PC-3 (cell line): Measurements from ENCODE around the gene GPR107. TPM values are rescaled to one million over a fixed set of nuclear protein-coding genes. Genes with fewer than 3 reads are reported as not detected.

ENCODE experiments used
- ATAC-seq: fragments of 200-7000 bp; cut with Tn5 transposase; 2 replicates; pipeline ENCODE4 v1.9.1; 2020; ENCODE audit warnings: mild to moderate bottlenecking, moderate library complexity
- BruUV-seq: library from RNA; stranded (reverse); fragments of 400-500 nt; replicated peaks from 2 replicates; lab custom pipeline; 2021; lab: Mats Ljungman, UMichigan
- CTCF ChIA-PET: fragments of 300-600 bp; sonication (Branson Sonifier 250); formaldehyde crosslinking; loops from one replicate; lab custom pipeline; 2022; ENCODE audit warnings: antibody characterized with exemption; lab: Charles Lee
- POLR2A ChIA-PET: fragments of 300-600 bp; sonication (Branson Sonifier 250); formaldehyde crosslinking; loops from one replicate; lab custom pipeline; 2022; ENCODE audit warnings: antibody characterized with exemption; ENCODE audit not compliant: unreplicated experiment; lab: Charles Lee
- DNase-seq: peaks from one replicate; pipeline ENCODE4 v3.0.0-alpha.2; 2015
- H2AFZ ChIP-seq: fragments of 300-600 bp; sonication (generic); 2 replicates; pipeline ENCODE4 v1.6.0; 2016; ENCODE audit warnings: antibody characterized with exemption, low read length
- H3F3A ChIP-seq: fragments of 300-600 bp; sonication (generic); one replicate; pipeline ENCODE4 v1.6.0; 2017; ENCODE audit warnings: antibody characterized with exemption, low read length, control low read depth, mild to moderate bottlenecking; ENCODE audit not compliant: unreplicated experiment
- H3K27ac ChIP-seq: fragments of 300-600 bp; sonication (generic); 2 replicates; pipeline ENCODE4 v1.5.1; 2016; ENCODE audit warnings: mild to moderate bottlenecking, low read length
- H3K27me3 ChIP-seq: fragments of 300-600 bp; sonication (generic); 2 replicates; pipeline ENCODE4 v1.6.1; 2016; ENCODE audit warnings: low read length, mixed read lengths
- H3K36me3 ChIP-seq: fragments of 300-600 bp; sonication (generic); 2 replicates; pipeline ENCODE4 v1.6.1; 2016; ENCODE audit warnings: low read depth, mixed run types, low read length, mixed read lengths
- H3K4me1 ChIP-seq: fragments of 300-600 bp; sonication (generic); 2 replicates; pipeline ENCODE4 v1.5.1; 2016; ENCODE audit warnings: low read length; ENCODE audit not compliant: insufficient read depth
- H3K4me2 ChIP-seq: fragments of 300-600 bp; sonication (generic); 2 replicates; pipeline ENCODE4 v1.6.0; 2016; ENCODE audit warnings: low read length
- H3K4me3 ChIP-seq: fragments of 300-600 bp; sonication (generic); 2 replicates; pipeline ENCODE4 v1.5.1; 2016; ENCODE audit warnings: mild to moderate bottlenecking, low read length, mixed read lengths
- H3K79me2 ChIP-seq: fragments of 300-600 bp; sonication (generic); 2 replicates; pipeline ENCODE4 v1.6.1; 2017; ENCODE audit warnings: low read length, mixed read lengths
- H3K9ac ChIP-seq: fragments of 300-600 bp; sonication (generic); 2 replicates; pipeline ENCODE4 v1.6.0; 2016; ENCODE audit warnings: mild to moderate bottlenecking, low read length
- H3K9me2 ChIP-seq: fragments of 300-600 bp; sonication (generic); replicated peaks from 2 replicates; pipeline ENCODE4 v1.6.1; 2016; ENCODE audit warnings: mixed run types, low read length, mixed read lengths
- H3K9me3 ChIP-seq: fragments of 300-600 bp; sonication (generic); 2 replicates; pipeline ENCODE4 v1.6.1; 2016; ENCODE audit warnings: low read length, mixed read lengths
- H4K20me1 ChIP-seq: fragments of 300-600 bp; sonication (generic); 2 replicates; pipeline ENCODE4 v1.6.1; 2016; ENCODE audit warnings: low read length, mixed read lengths
- CTCF ChIP-seq: fragments of 300-600 bp; sonication (generic); conservative IDR thresholded peaks from 2 replicates; pipeline ENCODE4 v1.5.1; 2017; ENCODE audit warnings: antibody characterized with exemption, low read depth, mild to moderate bottlenecking, low read length
- EZH2 ChIP-seq: fragments of 300-600 bp; sonication (generic); IDR thresholded peaks from one replicate; pipeline ENCODE4 v1.6.1; 2017; ENCODE audit warnings: antibody characterized with exemption, mild to moderate bottlenecking, low read length; ENCODE audit not compliant: unreplicated experiment
- EZH2phosphoT487 ChIP-seq: fragments of 300-600 bp; sonication (generic); IDR thresholded peaks from 2 replicates; pipeline ENCODE4 v1.6.1; 2018; ENCODE audit warnings: mild to moderate bottlenecking, antibody characterized with exemption, low read length, borderline replicate concordance
- intact Hi-C: fragments of 100-400 bp; cut with micrococcal nuclease; formaldehyde crosslinking; loops from 2 replicates; pipeline ENCODE4 v1.9.0; 2023
- total RNA-seq: library from RNA; depleted of rRNA; stranded (reverse); fragments of >200 nt; gene quantifications from 2 replicates; pipeline ENCODE4 v1.2.3, GENCODE V29; 2014

The GPR107 gene
- total RNA-seq, 1 experiment from 2014 or later, result 11.4 TPM

- no peaks in the 10 kb centered on the region for H3K9me3 ChIP-seq
- ATAC-seq, result no peak
- no peaks in the 10 kb centered on the region for H3K36me3 ChIP-seq
- H3K27ac ChIP-seq, result no peak overlapping the region
- no peak for TF ChIP-seq EZH2
- TF ChIP-seq EZH2phosphoT487, result no peak
- no peak for TF ChIP-seq CTCF
- ChIA-PET POLR2A (no interaction called here), CTCF (no interaction called here)
- BruUV-seq, result no TSS peak
- H3K27me3 ChIP-seq, result no peaks in the 10 kb centered on the region
- DNase-seq, result no peak
- H3K9me2 ChIP-seq, result no peaks in the 10 kb centered on the region
- peaks cover 3% of the 10 kb centered on the region; the same call in 1 of the 2 replicates for H3K4me1 ChIP-seq
- no peak overlapping the region for H2AFZ ChIP-seq
- no peaks in the 10 kb centered on the region for H3F3A ChIP-seq
- no peak overlapping the region for H3K4me2 ChIP-seq
- peaks cover 75% of the 10 kb centered on the region for H3K79me2 ChIP-seq
- H4K20me1 ChIP-seq, result no peaks in the 10 kb centered on the region
- intact Hi-C loops, result no loop called here
- H3K9ac ChIP-seq, result no peak overlapping the region
- no peak overlapping the region for H3K4me3 ChIP-seq
These were observed 5.2 kb downstream of the GPR107 start for GRCh38 chr9:130058887-130059286.

- DNase-seq (no peak), ATAC-seq (no peak)
- Histone ChIP-seq H3K4me3 (no peak overlapping the region), H3K27me3 (no peaks in the 10 kb centered on the region), H3K4me2 (no peak overlapping the region), H4K20me1 (no peaks in the 10 kb centered on the region), H3K9me2 (no peaks in the 10 kb centered on the region), H2AFZ (no peak overlapping the region), H3K4me1 (no peaks in the 10 kb centered on the region), H3K9me3 (no peaks in the 10 kb centered on the region), H3F3A (no peaks in the 10 kb centered on the region), H3K9ac (no peak overlapping the region), H3K36me3 (no peaks in the 10 kb centered on the region), H3K79me2 (peaks cover 69% of the 10 kb centered on the region), H3K27ac (no peak overlapping the region)
- no TSS peak for BruUV-seq
- TF ChIP-seq CTCF (no peak), EZH2phosphoT487 (no peak), EZH2 (no peak)
- ChIA-PET POLR2A (no interaction called here), CTCF (no interaction called here)
- intact Hi-C loops, result no loop called here
These were observed 6.6 kb downstream of the GPR107 start for GRCh38 chr9:130060296-130060695.

- DNase-seq (no peak), ATAC-seq (no peak)
- BruUV-seq, result no TSS peak
- TF ChIP-seq CTCF, result no peak
- Histone ChIP-seq H3K27ac (no peak overlapping the region), H3K4me1 (no peaks in the 10 kb centered on the region), H3F3A (no peaks in the 10 kb centered on the region), H2AFZ (no peak overlapping the region), H3K9me3 (no peaks in the 10 kb centered on the region), H4K20me1 (no peaks in the 10 kb centered on the region), H3K4me3 (no peak overlapping the region), H3K27me3 (no peaks in the 10 kb centered on the region), H3K79me2 (peaks cover 64% of the 10 kb centered on the region), H3K4me2 (no peak overlapping the region), H3K9me2 (no peaks in the 10 kb centered on the region), H3K9ac (no peak overlapping the region), H3K36me3 (no peaks in the 10 kb centered on the region)
- ChIA-PET POLR2A (no interaction called here), CTCF (no interaction called here)
- intact Hi-C loops, result no loop called here
These were observed 9.0 kb downstream of the GPR107 start for GRCh38 chr9:130062750-130063149.
